ENCODE measurements around the gene TFAP2B. TPM values are rescaled to one million over a fixed set of nuclear protein-coding genes. Genes with fewer than 3 reads are reported as not detected.

Gene TFAP2B
- total and polyA plus RNA-seq, 12 donors, result 0.01 to 0.07 TPM; not detected in 10

DNA sequence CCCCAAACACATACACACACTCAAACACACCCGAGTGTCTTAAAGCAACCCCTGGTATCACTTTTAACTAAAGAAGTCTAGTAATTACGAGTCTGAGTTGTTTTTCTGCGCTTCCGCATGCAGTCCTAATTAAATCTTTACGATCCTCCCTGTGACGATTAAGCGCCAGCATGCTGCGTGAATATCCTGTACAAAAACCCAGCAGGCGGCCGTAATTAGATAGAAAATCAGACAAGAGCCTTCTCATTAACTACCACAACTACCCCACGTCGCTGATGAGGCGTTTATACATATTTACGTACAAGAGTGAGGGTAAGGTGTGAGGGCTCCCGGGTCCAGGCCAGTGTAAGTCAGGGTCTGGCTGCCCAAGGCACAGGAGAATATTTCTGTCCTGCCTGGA is 8.1 kb downstream of the TFAP2B start:
- H3K9me3 ChIP-seq, result no peaks in the 10 kb centered on the region
- H3K27ac ChIP-seq, result no peak overlapping the region
- H3K36me3 ChIP-seq, result no peaks in the 10 kb centered on the region
- intact Hi-C loops (cut with DNase I), result no loop called here
- no peaks in the 10 kb centered on the region for H3K4me1 ChIP-seq
- DNase-seq (no peak), ATAC-seq (no peak)
- H3K4me3 ChIP-seq, result no peak overlapping the region
- 2 to 3% methylated on average over 15 of the region's 15 CpGs for WGBS, 2 donors
- TF ChIP-seq, protein P1, sequence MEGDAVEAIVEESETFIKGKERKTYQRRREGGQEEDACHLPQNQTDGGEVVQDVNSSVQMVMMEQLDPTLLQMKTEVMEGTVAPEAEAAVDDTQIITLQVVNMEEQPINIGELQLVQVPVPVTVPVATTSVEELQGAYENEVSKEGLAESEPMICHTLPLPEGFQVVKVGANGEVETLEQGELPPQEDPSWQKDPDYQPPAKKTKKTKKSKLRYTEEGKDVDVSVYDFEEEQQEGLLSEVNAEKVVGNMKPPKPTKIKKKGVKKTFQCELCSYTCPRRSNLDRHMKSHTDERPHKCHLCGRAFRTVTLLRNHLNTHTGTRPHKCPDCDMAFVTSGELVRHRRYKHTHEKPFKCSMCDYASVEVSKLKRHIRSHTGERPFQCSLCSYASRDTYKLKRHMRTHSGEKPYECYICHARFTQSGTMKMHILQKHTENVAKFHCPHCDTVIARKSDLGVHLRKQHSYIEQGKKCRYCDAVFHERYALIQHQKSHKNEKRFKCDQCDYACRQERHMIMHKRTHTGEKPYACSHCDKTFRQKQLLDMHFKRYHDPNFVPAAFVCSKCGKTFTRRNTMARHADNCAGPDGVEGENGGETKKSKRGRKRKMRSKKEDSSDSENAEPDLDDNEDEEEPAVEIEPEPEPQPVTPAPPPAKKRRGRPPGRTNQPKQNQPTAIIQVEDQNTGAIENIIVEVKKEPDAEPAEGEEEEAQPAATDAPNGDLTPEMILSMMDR (IDR thresholded peaks at IDR 0.05), result no peak
- H3K27me3 ChIP-seq, result peaks cover 21 to 100% (median 100%) of the 10 kb centered on the region in 7 donors

DNA sequence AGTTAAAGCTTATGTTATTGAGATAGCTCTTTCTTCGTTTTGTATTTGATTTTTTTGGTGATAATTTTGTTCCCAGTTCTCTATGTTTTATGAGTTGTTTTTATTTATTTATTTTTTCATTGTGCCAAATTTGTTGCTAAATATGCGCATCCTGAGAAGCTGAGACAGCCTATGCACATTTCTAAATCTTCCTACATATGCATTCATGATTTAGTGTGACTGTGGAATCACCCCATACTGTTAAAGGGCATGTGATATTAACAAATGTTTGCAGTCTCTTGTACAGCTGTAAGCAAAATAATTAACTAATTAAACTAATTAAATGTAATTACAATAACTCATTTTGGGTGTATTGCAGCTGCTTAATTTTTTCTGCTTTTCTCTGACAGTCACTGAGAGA is 10.4 kb downstream of the TFAP2B start:
- TF ChIP-seq, protein P1 (IDR thresholded peaks at IDR 0.05), result no peak
- intact Hi-C loops (cut with DNase I), result no loop called here
- no peaks in the 10 kb centered on the region for H3K4me1 ChIP-seq
- no peak overlapping the region for H3K27ac ChIP-seq
- no peak overlapping the region for H3K4me3 ChIP-seq
- peaks cover 11 to 100% (median 99%) of the 10 kb centered on the region in 7 donors for H3K27me3 ChIP-seq
- peaks cover 0 to 3% (median 0%) of the 10 kb centered on the region in 11 donors for H3K9me3 ChIP-seq
- DNase-seq (no peak), ATAC-seq (no peak)
- no peaks in the 10 kb centered on the region for H3K36me3 ChIP-seq
- 13 to 27% methylated on average over 2 of the region's 2 CpGs for WGBS, 2 donors

DNA sequence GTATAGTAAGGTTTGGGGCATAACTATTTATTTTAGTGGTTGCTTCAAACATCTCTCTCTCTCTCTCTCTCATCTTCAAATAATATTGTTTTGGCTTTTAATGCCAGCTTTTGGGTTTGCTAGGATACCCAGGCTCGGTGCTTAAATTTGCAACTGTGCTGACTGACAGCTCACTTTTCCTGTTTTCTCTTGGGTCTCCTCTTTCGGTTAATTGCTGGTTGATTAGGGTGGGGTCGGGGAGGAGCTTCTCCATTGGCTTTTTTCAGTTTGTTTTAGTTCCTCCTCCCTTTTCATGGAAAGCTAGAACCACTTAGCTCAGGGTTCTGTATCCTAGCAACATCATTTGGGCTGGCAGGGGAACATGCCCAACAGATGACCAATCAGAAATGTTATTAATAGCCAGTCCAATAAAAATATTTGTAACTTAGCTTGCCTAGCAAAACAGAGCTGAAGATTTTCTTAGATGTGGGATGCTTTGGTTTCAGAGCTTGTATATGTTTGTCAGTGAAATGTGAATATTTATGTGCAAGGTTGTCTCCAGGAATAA is 11.3 kb downstream of the TFAP2B start:
- ATAC-seq (no peak), DNase-seq (no peak)
- peaks cover 0 to 3% (median 0%) of the 10 kb centered on the region in 11 donors for H3K9me3 ChIP-seq
- no peaks in the 10 kb centered on the region for H3K36me3 ChIP-seq
- no peaks in the 10 kb centered on the region for H3K4me1 ChIP-seq
- no peak overlapping the region for H3K4me3 ChIP-seq
- WGBS, 2 donors, result 0 to 1% methylated on average over 3 of the region's 3 CpGs
- no peak overlapping the region for H3K27ac ChIP-seq
- TF ChIP-seq, protein P1 (IDR thresholded peaks at IDR 0.05), result no peak
- H3K27me3 ChIP-seq, result peaks cover 7 to 100% (median 98%) of the 10 kb centered on the region in 7 donors
- intact Hi-C loops (cut with DNase I), result no loop called here

DNA sequence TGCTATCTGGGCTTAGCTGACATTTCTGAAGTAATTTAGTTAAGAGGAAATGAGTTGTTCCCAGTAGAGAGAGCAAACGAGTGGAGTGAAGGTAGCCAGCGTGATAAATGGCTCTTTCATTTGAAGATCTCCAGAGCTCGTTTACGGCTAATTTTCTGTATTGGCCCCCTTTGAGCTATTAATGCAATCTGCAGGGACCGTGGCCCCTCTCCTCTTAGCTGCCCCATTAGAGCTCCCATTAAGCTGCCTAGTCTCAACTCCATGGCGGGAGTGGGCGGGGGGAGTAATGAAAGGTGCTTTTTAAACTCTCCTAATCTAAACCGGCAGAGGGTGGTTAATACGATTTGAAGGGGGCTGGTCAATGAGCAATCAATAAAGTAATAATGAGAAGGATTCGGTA is 12.5 kb downstream of the TFAP2B start:
- ATAC-seq, result no peak
- H3K9me3 ChIP-seq, result peaks cover 0 to 3% (median 0%) of the 10 kb centered on the region in 11 donors
- H3K4me1 ChIP-seq, result no peaks in the 10 kb centered on the region
- H3K36me3 ChIP-seq, result no peaks in the 10 kb centered on the region
- H3K27ac ChIP-seq, result no peak overlapping the region
- DNase-seq, result no peak
- intact Hi-C loops (cut with DNase I), result no loop called here
- TF ChIP-seq, protein P1 (IDR thresholded peaks at IDR 0.05), result no peak
- WGBS, 2 donors, result 7 to 9% methylated on average over 10 of the region's 10 CpGs
- no peak overlapping the region for H3K4me3 ChIP-seq
- peaks cover 0 to 100% (median 98%) of the 10 kb centered on the region in 7 donors for H3K27me3 ChIP-seq

All from heart right ventricle (tissue), 16 donors.